ENCODE results near the gene CAB39. TPM values are rescaled to one million over a fixed set of nuclear protein-coding genes. Genes with fewer than 3 reads are reported as not detected.

The CAB39 gene
- polyA plus RNA-seq, 4 donors, result 38.2 to 92.2 (median 56.5) TPM

- no peak overlapping the region for H3K4me3 ChIP-seq (ENCODE audit: low read depth in 1 of 3, low read length in 3 of 3)
- no peak overlapping the region for H3K27ac ChIP-seq (ENCODE audit: low read depth in 1 of 3, low read length in 2 of 3)
- 92 to 100% (median 95%) methylated on average over 1 of the region's 1 CpG for WGBS, 3 donors
- H3K27me3 ChIP-seq (ENCODE audit: control insufficient read depth in 3 of 3, insufficient read depth in 3 of 3, low read length in 3 of 3), result no peaks in the 10 kb centered on the region
- DNase-seq (no peak), FAIRE-seq (no peak)
- no peaks in the 10 kb centered on the region for H3K4me1 ChIP-seq (ENCODE audit: control insufficient read depth in 3 of 3, insufficient read depth in 2 of 3, low read depth in 1 of 3, low read length in 2 of 3)
- peaks cover 0 to 11% of the 10 kb centered on the region in 2 donors for H3K9me3 ChIP-seq (ENCODE audit: control insufficient read depth in 2 of 2, insufficient read depth in 1 of 2, low read depth in 1 of 2, low read length in 1 of 2)
- H3K36me3 ChIP-seq (ENCODE audit: control insufficient read depth in 3 of 3, insufficient read depth in 2 of 3, low read depth in 1 of 3, low read length in 3 of 3), result no peaks in the 10 kb centered on the region
These were observed 34.6 kb upstream of the CAB39 start for GRCh38 chr2:230678018-230678417.

GRCh38 chr2:230678451-230678850 is 34.2 kb upstream of the CAB39 start:
- H3K27me3 ChIP-seq (ENCODE audit: control insufficient read depth in 3 of 3, insufficient read depth in 3 of 3, low read length in 3 of 3), result peaks cover 0 to 2% (median 0%) of the 10 kb centered on the region in 3 donors
- H3K36me3 ChIP-seq (ENCODE audit: control insufficient read depth in 3 of 3, insufficient read depth in 2 of 3, low read depth in 1 of 3, low read length in 3 of 3), result no peaks in the 10 kb centered on the region
- peaks cover 0 to 11% of the 10 kb centered on the region in 2 donors for H3K9me3 ChIP-seq (ENCODE audit: control insufficient read depth in 2 of 2, insufficient read depth in 1 of 2, low read depth in 1 of 2, low read length in 1 of 2)
- no peak overlapping the region for H3K27ac ChIP-seq (ENCODE audit: low read depth in 1 of 3, low read length in 2 of 3)
- DNase-seq (no peak), FAIRE-seq (no peak)
- no peaks in the 10 kb centered on the region for H3K4me1 ChIP-seq (ENCODE audit: control insufficient read depth in 3 of 3, insufficient read depth in 2 of 3, low read depth in 1 of 3, low read length in 2 of 3)
- H3K4me3 ChIP-seq (ENCODE audit: low read depth in 1 of 3, low read length in 3 of 3), result no peak overlapping the region

- Histone ChIP-seq H3K4me3 (ENCODE audit: low read depth in 1 of 3, low read length in 3 of 3) (no peak overlapping the region), H3K27ac (ENCODE audit: low read depth in 1 of 3, low read length in 2 of 3) (no peak overlapping the region), H3K9me3 (ENCODE audit: control insufficient read depth in 2 of 2, insufficient read depth in 1 of 2, low read depth in 1 of 2, low read length in 1 of 2) (peaks cover 0 to 11% of the 10 kb centered on the region in 2 donors), H3K4me1 (ENCODE audit: control insufficient read depth in 3 of 3, insufficient read depth in 2 of 3, low read depth in 1 of 3, low read length in 2 of 3) (no peaks in the 10 kb centered on the region), H3K36me3 (ENCODE audit: control insufficient read depth in 3 of 3, insufficient read depth in 2 of 3, low read depth in 1 of 3, low read length in 3 of 3) (no peaks in the 10 kb centered on the region), H3K27me3 (ENCODE audit: control insufficient read depth in 3 of 3, insufficient read depth in 3 of 3, low read length in 3 of 3) (peaks cover 0 to 2% (median 0%) of the 10 kb centered on the region in 3 donors)
- DNase-seq (no peak), FAIRE-seq (no peak)
- WGBS, 3 donors, result 84 to 89% (median 88%) methylated on average over 11 of the region's 11 CpGs
These were observed 32.0 kb upstream of the CAB39 start for GRCh38 chr2:230680463-230681170.

GRCh38 chr2:230681171-230681545 is 31.5 kb upstream of the CAB39 start:
- Histone ChIP-seq H3K4me1 (ENCODE audit: control insufficient read depth in 3 of 3, insufficient read depth in 2 of 3, low read depth in 1 of 3, low read length in 2 of 3) (no peaks in the 10 kb centered on the region), H3K27me3 (ENCODE audit: control insufficient read depth in 3 of 3, insufficient read depth in 3 of 3, low read length in 3 of 3) (peaks cover 0 to 2% (median 0%) of the 10 kb centered on the region in 3 donors), H3K36me3 (ENCODE audit: control insufficient read depth in 3 of 3, insufficient read depth in 2 of 3, low read depth in 1 of 3, low read length in 3 of 3) (no peaks in the 10 kb centered on the region), H3K4me3 (ENCODE audit: low read depth in 1 of 3, low read length in 3 of 3) (no peak overlapping the region), H3K27ac (ENCODE audit: low read depth in 1 of 3, low read length in 2 of 3) (no peak overlapping the region), H3K9me3 (ENCODE audit: control insufficient read depth in 2 of 2, insufficient read depth in 1 of 2, low read depth in 1 of 2, low read length in 1 of 2) (peaks cover 0 to 11% of the 10 kb centered on the region in 2 donors)
- FAIRE-seq, result no peak
- WGBS, 3 donors, result 55 to 72% (median 64%) methylated on average over 7 of the region's 7 CpGs
- DNase-seq, result no peak

- no peak overlapping the region for H3K27ac ChIP-seq (ENCODE audit: low read depth in 1 of 3, low read length in 2 of 3)
- H3K4me3 ChIP-seq (ENCODE audit: low read depth in 1 of 3, low read length in 3 of 3), result no peak overlapping the region
- H3K9me3 ChIP-seq (ENCODE audit: control insufficient read depth in 2 of 2, insufficient read depth in 1 of 2, low read depth in 1 of 2, low read length in 1 of 2), result peaks cover 0 to 11% of the 10 kb centered on the region in 2 donors
- peaks cover 0 to 2% (median 0%) of the 10 kb centered on the region in 3 donors for H3K27me3 ChIP-seq (ENCODE audit: control insufficient read depth in 3 of 3, insufficient read depth in 3 of 3, low read length in 3 of 3)
- H3K36me3 ChIP-seq (ENCODE audit: control insufficient read depth in 3 of 3, insufficient read depth in 2 of 3, low read depth in 1 of 3, low read length in 3 of 3), result no peaks in the 10 kb centered on the region
- DNase-seq, result no peak
- peaks cover 0 to 3% (median 0%) of the 10 kb centered on the region in 3 donors for H3K4me1 ChIP-seq (ENCODE audit: control insufficient read depth in 3 of 3, insufficient read depth in 2 of 3, low read depth in 1 of 3, low read length in 2 of 3)
- 83 to 92% (median 92%) methylated on average over 3 of the region's 3 CpGs for WGBS, 3 donors
- FAIRE-seq, result no peak
These were observed 30.1 kb upstream of the CAB39 start for GRCh38 chr2:230682546-230682945.

GRCh38 chr2:230684270-230685168 is 28.1 kb upstream of the CAB39 start:
- no peak for FAIRE-seq
- Histone ChIP-seq H3K4me1 (ENCODE audit: control insufficient read depth in 3 of 3, insufficient read depth in 2 of 3, low read depth in 1 of 3, low read length in 2 of 3) (peaks cover 0 to 3% (median 2%) of the 10 kb centered on the region in 3 donors), H3K27ac (ENCODE audit: low read depth in 1 of 3, low read length in 2 of 3) (no peak overlapping the region), H3K27me3 (ENCODE audit: control insufficient read depth in 3 of 3, insufficient read depth in 3 of 3, low read length in 3 of 3) (peaks cover 0 to 2% (median 0%) of the 10 kb centered on the region in 3 donors), H3K9me3 (ENCODE audit: control insufficient read depth in 2 of 2, insufficient read depth in 1 of 2, low read depth in 1 of 2, low read length in 1 of 2) (peaks cover 0 to 5% of the 10 kb centered on the region in 2 donors), H3K4me3 (ENCODE audit: low read depth in 1 of 3, low read length in 3 of 3) (no peak overlapping the region), H3K36me3 (ENCODE audit: control insufficient read depth in 3 of 3, insufficient read depth in 2 of 3, low read depth in 1 of 3, low read length in 3 of 3) (no peaks in the 10 kb centered on the region)
- WGBS, 3 donors, result 35 to 52% (median 51%) methylated on average over 8 of the region's 8 CpGs
- peak in 1 of 2 donors; percentile 46 for DNase-seq

- 63 to 86% (median 73%) methylated on average over 6 of the region's 6 CpGs for WGBS, 3 donors
- Histone ChIP-seq H3K4me3 (ENCODE audit: low read depth in 1 of 3, low read length in 3 of 3) (no peak overlapping the region), H3K27me3 (ENCODE audit: control insufficient read depth in 3 of 3, insufficient read depth in 3 of 3, low read length in 3 of 3) (peaks cover 0 to 2% (median 0%) of the 10 kb centered on the region in 3 donors), H3K4me1 (ENCODE audit: control insufficient read depth in 3 of 3, insufficient read depth in 2 of 3, low read depth in 1 of 3, low read length in 2 of 3) (peaks cover 0 to 3% (median 2%) of the 10 kb centered on the region in 3 donors), H3K9me3 (ENCODE audit: control insufficient read depth in 2 of 2, insufficient read depth in 1 of 2, low read depth in 1 of 2, low read length in 1 of 2) (peaks cover 0 to 5% of the 10 kb centered on the region in 2 donors), H3K36me3 (ENCODE audit: control insufficient read depth in 3 of 3, insufficient read depth in 2 of 3, low read depth in 1 of 3, low read length in 3 of 3) (no peaks in the 10 kb centered on the region), H3K27ac (ENCODE audit: low read depth in 1 of 3, low read length in 2 of 3) (no peak overlapping the region)
- no peak for DNase-seq
- no peak for FAIRE-seq
These were observed 27.5 kb upstream of the CAB39 start for GRCh38 chr2:230685178-230685577.

GRCh38 chr2:230687498-230687897 is 25.1 kb upstream of the CAB39 start:
- Histone ChIP-seq H3K27ac (ENCODE audit: low read depth in 1 of 3, low read length in 2 of 3) (peak overlapping the region in 2 of 3 donors; percentile 59 to 81), H3K4me1 (ENCODE audit: control insufficient read depth in 3 of 3, insufficient read depth in 2 of 3, low read depth in 1 of 3, low read length in 2 of 3) (peaks cover 0 to 3% (median 2%) of the 10 kb centered on the region in 3 donors), H3K9me3 (ENCODE audit: control insufficient read depth in 2 of 2, insufficient read depth in 1 of 2, low read depth in 1 of 2, low read length in 1 of 2) (peaks cover 0 to 2% of the 10 kb centered on the region in 2 donors), H3K4me3 (ENCODE audit: low read depth in 1 of 3, low read length in 3 of 3) (peak overlapping the region in 1 of 3 donors; percentile 23), H3K36me3 (ENCODE audit: control insufficient read depth in 3 of 3, insufficient read depth in 2 of 3, low read depth in 1 of 3, low read length in 3 of 3) (no peaks in the 10 kb centered on the region), H3K27me3 (ENCODE audit: control insufficient read depth in 3 of 3, insufficient read depth in 3 of 3, low read length in 3 of 3) (peaks cover 0 to 2% (median 0%) of the 10 kb centered on the region in 3 donors)
- no peak for FAIRE-seq
- DNase-seq, result peak; percentile 79 to 82
- WGBS, 3 donors, result 20 to 56% (median 34%) methylated on average over 5 of the region's 5 CpGs
